ENCODE measurements around the gene FREM2. TPM values are rescaled to one million over a fixed set of nuclear protein-coding genes. Genes with fewer than 3 reads are reported as not detected.

The FREM2 gene
- total RNA-seq, 4 donors from 2014 or later = 0.28 to 2.8 (median 1.6) TPM

DNA sequence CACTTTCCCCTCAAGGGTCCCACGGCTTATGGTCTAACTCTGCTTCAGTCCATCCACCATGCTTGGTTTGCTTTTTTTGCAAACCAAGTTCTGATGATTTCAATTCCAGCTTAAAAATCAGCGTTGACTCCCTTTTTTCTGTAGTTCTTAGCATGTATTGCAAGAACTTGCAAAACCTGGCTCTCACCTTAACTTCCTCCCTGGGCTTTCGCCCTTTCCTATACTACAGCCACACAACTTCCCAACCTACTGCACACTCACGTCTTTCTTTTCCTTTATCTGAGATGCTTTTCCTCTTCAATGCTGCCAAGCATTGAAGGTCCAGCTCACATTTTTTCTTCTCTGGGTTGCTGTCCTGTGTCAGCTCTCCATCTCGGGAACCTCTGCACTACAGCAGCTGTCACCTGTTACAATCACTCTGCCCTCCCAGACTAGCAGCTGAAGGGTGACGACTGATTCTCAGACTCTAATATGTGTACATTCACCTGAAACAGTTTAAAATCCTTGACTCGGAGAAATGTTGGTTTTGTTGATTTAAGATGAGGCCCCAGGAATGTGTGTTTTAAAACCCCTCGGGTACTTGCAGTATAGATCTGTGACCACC lies 143.7 kb downstream of the FREM2 start:
- no peak for DNase-seq (ENCODE audit: low spot score)
- TF ChIP-seq, protein P1, sequence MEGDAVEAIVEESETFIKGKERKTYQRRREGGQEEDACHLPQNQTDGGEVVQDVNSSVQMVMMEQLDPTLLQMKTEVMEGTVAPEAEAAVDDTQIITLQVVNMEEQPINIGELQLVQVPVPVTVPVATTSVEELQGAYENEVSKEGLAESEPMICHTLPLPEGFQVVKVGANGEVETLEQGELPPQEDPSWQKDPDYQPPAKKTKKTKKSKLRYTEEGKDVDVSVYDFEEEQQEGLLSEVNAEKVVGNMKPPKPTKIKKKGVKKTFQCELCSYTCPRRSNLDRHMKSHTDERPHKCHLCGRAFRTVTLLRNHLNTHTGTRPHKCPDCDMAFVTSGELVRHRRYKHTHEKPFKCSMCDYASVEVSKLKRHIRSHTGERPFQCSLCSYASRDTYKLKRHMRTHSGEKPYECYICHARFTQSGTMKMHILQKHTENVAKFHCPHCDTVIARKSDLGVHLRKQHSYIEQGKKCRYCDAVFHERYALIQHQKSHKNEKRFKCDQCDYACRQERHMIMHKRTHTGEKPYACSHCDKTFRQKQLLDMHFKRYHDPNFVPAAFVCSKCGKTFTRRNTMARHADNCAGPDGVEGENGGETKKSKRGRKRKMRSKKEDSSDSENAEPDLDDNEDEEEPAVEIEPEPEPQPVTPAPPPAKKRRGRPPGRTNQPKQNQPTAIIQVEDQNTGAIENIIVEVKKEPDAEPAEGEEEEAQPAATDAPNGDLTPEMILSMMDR (IDR thresholded peaks at IDR 0.05) = no peak
- no peak for ATAC-seq (ENCODE audit: low FRiP score)

DNA sequence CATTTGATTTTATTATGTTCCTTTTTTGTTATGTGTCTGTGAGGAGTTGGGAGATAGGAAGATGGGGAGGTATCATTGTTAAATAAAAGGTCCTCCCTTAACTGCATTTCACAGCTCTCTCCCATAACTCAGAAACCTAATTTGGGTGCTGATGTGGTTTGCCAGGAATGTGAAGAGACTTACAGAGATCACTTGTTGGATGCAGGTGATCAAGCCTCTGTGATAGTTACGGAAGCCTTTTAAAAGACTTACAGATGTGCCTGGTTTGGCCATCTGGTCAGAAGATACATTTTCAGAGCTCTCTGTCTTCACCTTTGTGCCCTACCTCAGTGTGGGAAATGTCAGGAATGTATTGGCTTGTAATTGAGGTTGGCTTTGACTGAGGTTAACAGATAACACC lies 157.7 kb downstream of the FREM2 start:
- no peak for ATAC-seq (ENCODE audit: low FRiP score)
- TF ChIP-seq, protein P1 (IDR thresholded peaks at IDR 0.05) = no peak
- no peak for DNase-seq (ENCODE audit: low spot score)

DNA sequence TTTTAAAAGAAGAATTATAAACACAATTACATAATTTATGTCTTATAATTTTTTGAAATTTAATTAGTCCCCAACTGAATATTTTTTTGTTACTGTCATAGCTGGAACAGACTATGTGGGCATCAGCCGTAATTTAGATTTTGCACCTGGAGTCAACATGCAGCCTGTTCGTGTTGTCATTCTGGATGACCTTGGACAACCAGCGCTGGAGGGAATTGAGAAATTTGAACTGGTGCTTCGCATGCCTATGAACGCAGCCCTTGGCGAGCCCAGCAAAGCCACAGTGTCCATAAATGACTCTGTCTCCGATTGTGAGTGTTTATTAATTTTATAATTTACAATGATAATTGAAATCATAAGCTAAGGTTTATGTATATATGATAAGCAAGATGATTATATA lies 161.5 kb downstream of the FREM2 start:
- DNase-seq (ENCODE audit: low spot score) (no peak), ATAC-seq (ENCODE audit: low FRiP score) (no peak)
- TF ChIP-seq, protein P1 (IDR thresholded peaks at IDR 0.05) = no peak

DNA sequence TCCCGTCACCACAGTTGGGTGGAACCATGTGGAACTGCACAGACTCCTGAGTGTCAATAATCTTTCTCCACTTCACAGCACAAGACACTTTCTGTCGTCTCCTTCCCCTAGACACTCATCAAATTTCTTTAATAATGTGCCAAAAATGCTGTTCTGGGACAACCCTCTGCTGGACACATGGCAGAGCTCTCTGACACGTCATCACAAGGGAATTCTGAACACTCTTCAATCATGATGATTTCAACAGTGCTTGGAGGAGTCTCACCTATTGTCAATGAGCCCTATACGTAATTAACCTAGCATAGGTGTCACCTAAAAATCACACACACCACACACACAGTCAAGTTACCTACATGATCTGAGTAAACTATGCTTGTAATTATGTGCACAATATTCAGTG lies 162.4 kb downstream of the FREM2 start:
- TF ChIP-seq, protein P1 (IDR thresholded peaks at IDR 0.05) = no peak
- ATAC-seq (ENCODE audit: low FRiP score) = no peak
- no peak for DNase-seq (ENCODE audit: low spot score)

DNA sequence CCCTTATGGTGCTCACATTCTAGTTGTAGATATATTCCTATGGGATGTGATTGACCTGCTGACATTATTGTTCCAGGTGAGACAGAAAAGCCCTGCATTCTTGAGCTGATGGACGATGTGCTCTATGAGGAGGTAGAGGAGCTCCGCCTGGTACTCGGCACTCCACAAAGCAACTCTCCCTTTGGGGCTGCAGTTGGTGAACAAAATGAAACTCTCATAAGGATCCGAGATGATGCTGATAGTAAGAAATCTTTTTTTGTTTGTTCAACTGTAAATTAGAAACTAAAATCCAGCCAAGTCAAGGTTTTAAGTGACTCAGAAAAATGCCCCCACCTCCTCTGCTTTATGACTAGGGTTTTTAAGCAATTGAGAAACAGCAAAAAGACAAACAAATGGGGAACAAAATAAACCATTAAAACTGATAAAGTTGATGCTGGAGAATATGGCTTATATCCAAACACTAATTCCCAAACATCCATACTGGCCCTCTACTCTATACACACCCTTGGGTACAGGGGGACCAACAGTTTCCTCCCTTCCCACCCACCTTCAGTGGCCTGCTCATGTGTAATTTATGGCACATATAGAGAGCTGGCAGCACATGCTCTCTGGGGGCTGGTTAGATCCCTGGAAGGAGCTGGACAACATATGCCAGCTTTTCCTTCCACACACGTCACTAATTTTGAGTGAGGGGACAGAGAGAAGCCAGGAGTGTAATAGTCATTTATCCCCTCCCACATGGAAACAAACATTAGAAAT lies 164.2 kb downstream of the FREM2 start:
- TF ChIP-seq, protein P1 (IDR thresholded peaks at IDR 0.05) = no peak
- ATAC-seq (ENCODE audit: low FRiP score) (no peak), DNase-seq (ENCODE audit: low spot score) (no peak)

DNA sequence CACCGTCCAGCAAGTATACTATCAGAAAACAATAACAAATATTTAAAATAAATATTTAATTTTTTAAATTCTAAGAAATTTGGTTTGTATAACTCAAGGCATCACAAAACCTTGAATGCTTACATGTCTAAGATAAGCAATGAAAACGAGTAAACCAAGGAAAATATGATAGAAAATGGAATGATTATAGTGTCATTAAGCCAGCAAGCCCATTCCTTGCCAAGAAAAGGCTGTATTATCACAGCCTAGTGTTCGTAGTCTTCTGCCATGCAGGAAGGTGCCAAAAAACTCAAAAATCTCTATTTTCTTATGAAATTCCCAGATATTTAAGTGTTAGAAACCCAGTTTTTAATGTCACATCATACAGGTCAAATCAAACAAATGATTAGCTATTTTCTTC lies 167.3 kb downstream of the FREM2 start:
- ATAC-seq (ENCODE audit: low FRiP score) (no peak), DNase-seq (ENCODE audit: low spot score) (no peak)
- TF ChIP-seq, protein P1 (IDR thresholded peaks at IDR 0.05) = no peak

DNA sequence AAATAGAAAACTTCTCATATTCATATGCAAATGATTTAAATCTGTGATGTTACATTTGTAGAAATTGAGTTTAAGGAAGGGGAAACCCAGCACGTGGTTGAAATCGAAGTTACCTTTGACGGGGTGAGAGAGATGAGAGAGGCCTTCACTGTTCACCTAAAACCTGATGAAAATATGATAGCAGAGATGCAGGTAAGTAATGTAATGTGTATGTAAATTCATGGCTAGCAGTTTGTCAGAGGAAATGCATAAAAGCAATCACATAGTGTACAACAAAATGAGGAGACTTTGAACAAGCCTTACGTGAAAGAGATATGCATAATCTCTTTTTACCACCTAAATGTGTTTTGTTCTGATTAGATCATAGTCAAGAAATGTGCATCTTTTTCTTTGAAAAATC lies 169.2 kb downstream of the FREM2 start:
- no peak for DNase-seq (ENCODE audit: low spot score)
- no peak for ATAC-seq (ENCODE audit: low FRiP score)
- TF ChIP-seq, protein P1 (IDR thresholded peaks at IDR 0.05) = no peak

All from omental fat pad (tissue), 4 donors.